Mucosa of rectum (tissue), 2 donors: ENCODE measurements around the gene PGM3.

Experiments
- H3K27ac ChIP-seq, 2 donors: one replicate each; pipeline ENCODE4 v1.7.0; 2013; ENCODE audit warnings: inconsistent platforms in 2 of 2, low read depth in 2 of 2, low read length in 2 of 2
- H3K27me3 ChIP-seq, 2 donors: one replicate each; pipeline ENCODE4 v1.7.0; 2013; ENCODE audit warnings: low read length in 2 of 2; ENCODE audit not compliant: control insufficient read depth in 2 of 2, insufficient read depth in 2 of 2
- H3K36me3 ChIP-seq, 2 donors: one replicate each; pipeline ENCODE4 v1.7.0; 2013; ENCODE audit warnings: low read length in 2 of 2; ENCODE audit not compliant: control insufficient read depth in 2 of 2, insufficient read depth in 2 of 2
- H3K4me1 ChIP-seq, 2 donors: one replicate each; pipeline ENCODE4 v1.7.0; 2013; ENCODE audit warnings: low read length in 2 of 2, mild to moderate bottlenecking in 1 of 2; ENCODE audit not compliant: control insufficient read depth in 2 of 2, insufficient read depth in 2 of 2
- H3K4me3 ChIP-seq, 2 donors: one replicate each; pipeline ENCODE4 v1.7.0; 2013; ENCODE audit warnings: low read length in 2 of 2
- H3K9ac ChIP-seq, 2 donors: one replicate each; pipeline ENCODE4 v1.7.0; 2013; ENCODE audit warnings: low read length in 2 of 2, low read depth in 1 of 2, mild to moderate bottlenecking in 1 of 2
- H3K9me3 ChIP-seq, 2 donors: one replicate each; pipeline ENCODE4 v1.7.0; 2013; ENCODE audit warnings: low read length in 2 of 2; ENCODE audit not compliant: control insufficient read depth in 2 of 2
- donor health status: healthy.
- donor health status: Normal muscosa, but diverticular disease.

The PGM3 gene

DNA sequence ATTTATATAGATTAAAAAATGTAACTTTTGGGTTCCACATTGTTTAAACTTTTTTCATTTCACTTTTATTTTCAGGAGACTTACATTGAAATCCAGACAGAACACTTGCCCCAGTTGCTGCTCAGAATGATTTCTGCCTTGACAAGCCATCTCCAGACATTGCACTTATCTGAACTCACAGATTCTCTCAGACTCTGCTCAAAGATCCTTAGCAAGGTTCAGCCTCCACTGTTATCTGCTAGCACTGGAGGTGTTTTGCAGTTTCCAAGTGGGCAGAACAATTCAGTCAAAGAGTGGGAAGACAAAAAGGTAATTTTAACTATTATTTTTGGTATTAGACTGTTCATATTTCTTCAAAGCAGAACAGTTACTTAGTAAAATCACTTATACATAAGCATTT, 67.6 kb downstream of the PGM3 start:
- Histone ChIP-seq H3K9ac (no peak overlapping the region), H3K36me3 (peaks cover 71% of the 10 kb centered on the region in 2 donors), H3K27me3 (no peaks in the 10 kb centered on the region)

DNA sequence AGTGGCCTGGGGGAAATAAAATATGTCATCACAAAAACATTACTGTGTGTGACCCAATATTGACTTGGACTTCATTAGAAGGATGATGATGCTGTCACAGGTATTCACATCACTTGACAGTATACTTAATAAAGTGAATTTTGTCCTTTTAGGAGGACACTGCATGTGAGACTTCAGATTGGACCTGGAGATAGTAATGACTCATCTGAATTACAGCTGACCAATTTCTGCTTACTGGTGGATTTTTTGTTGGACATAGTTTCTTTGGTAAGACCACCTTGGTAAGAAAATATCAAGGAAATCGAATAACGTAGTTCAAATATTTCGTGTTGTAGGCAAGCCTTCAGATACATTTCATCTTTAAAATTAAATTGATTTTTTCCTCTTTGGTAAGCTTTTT, 68.5 kb downstream of the PGM3 start:
- Histone ChIP-seq H3K4me3 (no peak overlapping the region), H3K4me1 (no peaks in the 10 kb centered on the region), H3K27me3 (no peaks in the 10 kb centered on the region), H3K36me3 (peaks cover 68% of the 10 kb centered on the region in 2 donors), H3K9ac (no peak overlapping the region), H3K9me3 (no peaks in the 10 kb centered on the region), H3K27ac (no peak overlapping the region)

More for the DNA sequence above, 67.6 kb downstream of the PGM3 start:
- Histone ChIP-seq H3K4me3 (no peak overlapping the region), H3K4me1 (no peaks in the 10 kb centered on the region), H3K9me3 (no peaks in the 10 kb centered on the region), H3K27ac (no peak overlapping the region)

DNA sequence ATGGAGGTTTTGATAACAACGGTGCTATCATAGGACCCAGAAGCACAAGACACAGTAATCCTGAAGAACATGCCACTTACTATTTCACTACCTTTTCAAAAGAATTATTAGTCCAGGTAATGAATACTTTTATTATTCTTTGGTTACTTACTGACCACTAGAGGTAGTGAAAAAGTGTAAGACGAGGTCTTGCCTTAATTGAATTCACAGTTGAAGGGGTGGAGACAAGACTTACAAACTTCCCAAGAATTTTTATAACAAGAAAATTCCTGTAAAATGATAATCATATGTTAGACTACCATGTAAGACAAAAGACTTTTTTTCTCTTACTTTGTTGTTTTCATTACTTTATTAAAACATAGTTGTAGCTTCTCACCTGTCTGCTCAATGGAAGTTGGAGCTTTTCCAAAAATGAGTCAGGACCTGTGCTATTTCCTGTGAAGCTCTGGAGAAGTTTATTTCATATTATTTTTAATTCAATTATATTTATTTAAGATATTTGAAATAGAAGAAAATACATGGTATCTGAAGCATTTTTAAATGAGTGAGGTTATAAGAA, 73.2 kb downstream of the PGM3 start:
- Histone ChIP-seq H3K9ac (no peak overlapping the region), H3K4me1 (no peaks in the 10 kb centered on the region), H3K4me3 (no peak overlapping the region), H3K9me3 (no peaks in the 10 kb centered on the region), H3K36me3 (peaks cover 32 to 35% of the 10 kb centered on the region in 2 donors), H3K27ac (no peak overlapping the region), H3K27me3 (no peaks in the 10 kb centered on the region)

GRCh38 chr6:83117802-83118201, 75.3 kb downstream of the PGM3 start:
- Histone ChIP-seq H3K4me3 (no peak overlapping the region), H3K27me3 (no peaks in the 10 kb centered on the region), H3K9me3 (no peaks in the 10 kb centered on the region), H3K4me1 (no peaks in the 10 kb centered on the region), H3K36me3 (peaks cover 19 to 20% of the 10 kb centered on the region in 2 donors), H3K9ac (no peak overlapping the region), H3K27ac (no peak overlapping the region)
